Hepatocyte (in vitro differentiated cells): ENCODE measurements around the gene PEDS1. TPM values are rescaled to one million over a fixed set of nuclear protein-coding genes. Genes with fewer than 3 reads are reported as not detected.
A peak's percentile ranks its signal among the peaks of the same experiment; 100 is the strongest.

Experiments
- DNase-seq: peaks from one replicate; pipeline ENCODE4 v3.0.0-alpha.2; 2016; ENCODE audit warnings: low spot score
- H2AFZ ChIP-seq: fragments of 200-600 bp; sonication (generic); 2 replicates; pipeline ENCODE4 v1.6.0; 2016; ENCODE audit warnings: antibody characterized with exemption, mild to moderate bottlenecking
- H3K27ac ChIP-seq: fragments of 200-600 bp; sonication (generic); 2 replicates; pipeline ENCODE4 v1.5.1; 2016; ENCODE audit warnings: mild to moderate bottlenecking
- H3K27me3 ChIP-seq: fragments of 200-600 bp; sonication (generic); 2 replicates; pipeline ENCODE4 v1.6.1; 2016
- H3K36me3 ChIP-seq: fragments of 200-600 bp; sonication (generic); replicated peaks from 2 replicates; pipeline ENCODE4 v1.5.1; 2016; ENCODE audit warnings: low read depth; ENCODE audit not compliant: insufficient read depth
- H3K4me1 ChIP-seq: fragments of 200-600 bp; sonication (generic); 2 replicates; pipeline ENCODE4 v1.5.1; 2016; ENCODE audit warnings: mild to moderate bottlenecking, moderate library complexity; ENCODE audit not compliant: insufficient read depth
- H3K4me2 ChIP-seq: fragments of 200-600 bp; sonication (generic); 2 replicates; pipeline ENCODE4 v1.6.0; 2016
- H3K4me3 ChIP-seq: fragments of 200-600 bp; sonication (generic); 2 replicates; pipeline ENCODE4 v1.5.1; 2016; ENCODE audit warnings: mild to moderate bottlenecking
- H3K79me2 ChIP-seq: fragments of 200-600 bp; sonication (generic); 2 replicates; pipeline ENCODE4 v1.6.0; 2017; ENCODE audit warnings: mild to moderate bottlenecking
- H3K9me2 ChIP-seq: fragments of 200-600 bp; sonication (generic); replicated peaks from 2 replicates; pipeline ENCODE4 v1.6.0; 2017; ENCODE audit warnings: mild to moderate bottlenecking; ENCODE audit not compliant: insufficient read depth
- H3K9me3 ChIP-seq: fragments of 200-600 bp; sonication (generic); 2 replicates; pipeline ENCODE4 v1.5.1; 2016; ENCODE audit warnings: low read depth, mild to moderate bottlenecking
- H4K20me1 ChIP-seq: fragments of 200-600 bp; sonication (generic); 2 replicates; pipeline ENCODE4 v1.6.0; 2016; ENCODE audit warnings: mild to moderate bottlenecking; ENCODE audit not compliant: insufficient read depth, poor library complexity, severe bottlenecking
- CTCF ChIP-seq: fragments of 200-600 bp; sonication (generic); IDR thresholded peaks from 2 replicates; pipeline ENCODE4 v1.5.1; 2016; ENCODE audit warnings: antibody characterized with exemption, mild to moderate bottlenecking; ENCODE audit not compliant: poor library complexity
- EZH2 ChIP-seq: fragments of 200-600 bp; sonication (generic); IDR thresholded peaks from 2 replicates; pipeline ENCODE4 v1.6.1; 2016; ENCODE audit warnings: antibody characterized with exemption, mild to moderate bottlenecking, borderline replicate concordance
- EZH2phosphoT487 ChIP-seq: fragments of 200-600 bp; sonication (generic); IDR thresholded peaks from one replicate; pipeline ENCODE4 v1.6.1; 2018; ENCODE audit warnings: antibody characterized with exemption, mild to moderate bottlenecking, low read depth, moderate library complexity; ENCODE audit not compliant: unreplicated experiment, severe bottlenecking
- WGBS: methylation state at CpG from one replicate; pipeline ENCODE4 v1.1.6; 2016; ENCODE audit warnings: low lambda C conversion rate; ENCODE audit errors: missing lambda C conversion rate; 5-methylcytosine and 5-hydroxymethylcytosine counted together
- polyA plus RNA-seq: library from polyadenylated mRNA; unstranded; fragments of >200 nt; fragmentation: Nextera tagmentation; extraction: Ambion mirVana; gene quantifications from 2 replicates; pipeline ENCODE4 v1.2.1, GENCODE V29; 2016
- total RNA-seq: library from RNA; depleted of rRNA; stranded (reverse); fragments of >200 nt; gene quantifications from 2 replicates; pipeline ENCODE4 v1.2.3, GENCODE V29; 2014

The PEDS1 gene
- total and polyA plus RNA-seq, 2 experiments from 2014 or later: 24.5 to 46.2 TPM

GRCh38 chr20:50175938-50176933 lies 22.7 kb upstream of the PEDS1 start:
- Histone ChIP-seq H3K9me3 (no peaks in the 10 kb centered on the region), H3K27ac (no peak overlapping the region), H3K36me3 (no peaks in the 10 kb centered on the region), H3K4me2 (no peak overlapping the region), H3K9me2 (no peaks in the 10 kb centered on the region), H4K20me1 (no peaks in the 10 kb centered on the region), H3K79me2 (peaks cover 14% of the 10 kb centered on the region), H3K4me1 (no peaks in the 10 kb centered on the region), H3K4me3 (no peak overlapping the region), H2AFZ (no peak overlapping the region), H3K27me3 (no peaks in the 10 kb centered on the region)
- 96% methylated on average over 18 of the region's 18 CpGs for WGBS
- DNase-seq: no peak
- TF ChIP-seq CTCF (no peak), EZH2phosphoT487 (no peak), EZH2 (no peak)

- Histone ChIP-seq H3K4me2 (no peak overlapping the region), H3K9me3 (no peaks in the 10 kb centered on the region), H3K27me3 (no peaks in the 10 kb centered on the region), H3K4me3 (no peak overlapping the region), H3K27ac (no peak overlapping the region), H4K20me1 (no peaks in the 10 kb centered on the region), H3K9me2 (no peaks in the 10 kb centered on the region), H3K36me3 (no peaks in the 10 kb centered on the region), H3K79me2 (peaks cover 14% of the 10 kb centered on the region), H2AFZ (no peak overlapping the region), H3K4me1 (no peaks in the 10 kb centered on the region)
- no peak for TF ChIP-seq EZH2
- TF ChIP-seq EZH2phosphoT487: no peak
- TF ChIP-seq CTCF: no peak
- DNase-seq: no peak
- WGBS: 97% methylated on average over 5 of the region's 5 CpGs
These were observed 20.9 kb upstream of the PEDS1 start for GRCh38 chr20:50174456-50174855.

GRCh38 chr20:50172347-50173013 lies 19.0 kb upstream of the PEDS1 start:
- peak overlapping the region; percentile 13 for H3K4me3 ChIP-seq
- 5% methylated on average over 33 of the region's 36 CpGs for WGBS

More at GRCh38 chr20:50172347-50173013, 19.0 kb upstream of the PEDS1 start:
- Histone ChIP-seq H3K36me3 (no peaks in the 10 kb centered on the region), H3K4me1 (no peaks in the 10 kb centered on the region), H3K4me2 (peak overlapping the region; percentile 79), H3K9me2 (no peaks in the 10 kb centered on the region), H2AFZ (peak overlapping the region; percentile 85), H3K27ac (peak overlapping the region; percentile 93), H4K20me1 (no peaks in the 10 kb centered on the region), H3K27me3 (no peaks in the 10 kb centered on the region), H3K79me2 (peaks cover 14% of the 10 kb centered on the region), H3K9me3 (no peaks in the 10 kb centered on the region)
- peak; percentile 91 for DNase-seq
- no peak for TF ChIP-seq EZH2phosphoT487
- no peak for TF ChIP-seq CTCF
- no peak for TF ChIP-seq EZH2
